ENCODE measurements around the gene ZDHHC21.
"Not testable (repeated sequence)": the region's sequence is repeated elsewhere in the genome, so short reads cannot be mapped to it uniquely, and the experiment has no call there.

The ZDHHC21 gene

GRCh38 chr9:14677396-14677795 lies 15.8 kb downstream of the ZDHHC21 start:
- TF ChIP-seq CTCF (IDR thresholded peaks at IDR 0.05; ENCODE audit: poor library complexity, severe bottlenecking) = no peak
- H3K36me3 ChIP-seq (ENCODE audit: low read depth) = 0 out of 2 replicates have a peak, but pooled peaks cover 3% of the 10 kb centered on the region
- DNase-seq (ENCODE audit: low spot score) (no peak), ATAC-seq (ENCODE audit: low read depth) (no peak)
- H3K27me3 ChIP-seq (ENCODE audit: insufficient read depth, poor library complexity, severe bottlenecking) = no peaks in the 10 kb centered on the region
- H3K9me3 ChIP-seq (ENCODE audit: severe bottlenecking) = no peaks in the 10 kb centered on the region
- H3K27ac ChIP-seq (ENCODE audit: poor library complexity, severe bottlenecking) = no peak overlapping the region
- no peaks in the 10 kb centered on the region for H3K4me1 ChIP-seq (ENCODE audit: insufficient read depth, poor library complexity, severe bottlenecking)
- H3K4me3 ChIP-seq (ENCODE audit: severe bottlenecking) = no peak overlapping the region

- Histone ChIP-seq H3K4me1 (ENCODE audit: insufficient read depth, poor library complexity, severe bottlenecking) (no peaks in the 10 kb centered on the region), H3K27me3 (ENCODE audit: insufficient read depth, poor library complexity, severe bottlenecking) (no peaks in the 10 kb centered on the region), H3K36me3 (ENCODE audit: low read depth) (no peaks in the 10 kb centered on the region), H3K9me3 (ENCODE audit: severe bottlenecking) (no peaks in the 10 kb centered on the region), H3K4me3 (ENCODE audit: severe bottlenecking) (no peak overlapping the region), H3K27ac (ENCODE audit: poor library complexity, severe bottlenecking) (no peak overlapping the region)
- no peak for TF ChIP-seq CTCF (IDR thresholded peaks at IDR 0.05; ENCODE audit: poor library complexity, severe bottlenecking)
- DNase-seq (ENCODE audit: low spot score) (no peak), ATAC-seq (ENCODE audit: low read depth) (no peak)
Observed at GRCh38 chr9:14674630-14675029, 18.6 kb downstream of the ZDHHC21 start.

- DNase-seq (ENCODE audit: low spot score) (no peak), ATAC-seq (ENCODE audit: low read depth) (no peak)
- Histone ChIP-seq H3K27ac (ENCODE audit: poor library complexity, severe bottlenecking) (no peak overlapping the region), H3K36me3 (ENCODE audit: low read depth) (no peaks in the 10 kb centered on the region), H3K27me3 (ENCODE audit: insufficient read depth, poor library complexity, severe bottlenecking) (no peaks in the 10 kb centered on the region), H3K4me3 (ENCODE audit: severe bottlenecking) (no peak overlapping the region), H3K9me3 (ENCODE audit: severe bottlenecking) (no peaks in the 10 kb centered on the region), H3K4me1 (ENCODE audit: insufficient read depth, poor library complexity, severe bottlenecking) (no peaks in the 10 kb centered on the region)
- TF ChIP-seq CTCF (IDR thresholded peaks at IDR 0.05; ENCODE audit: poor library complexity, severe bottlenecking) = no peak
Observed at GRCh38 chr9:14671377-14671776, 21.9 kb downstream of the ZDHHC21 start.

GRCh38 chr9:14670718-14671117 lies 22.5 kb downstream of the ZDHHC21 start:
- Histone ChIP-seq H3K27ac (ENCODE audit: poor library complexity, severe bottlenecking) (no peak overlapping the region), H3K27me3 (ENCODE audit: insufficient read depth, poor library complexity, severe bottlenecking) (no peaks in the 10 kb centered on the region), H3K9me3 (ENCODE audit: severe bottlenecking) (no peaks in the 10 kb centered on the region), H3K36me3 (ENCODE audit: low read depth) (no peaks in the 10 kb centered on the region), H3K4me1 (ENCODE audit: insufficient read depth, poor library complexity, severe bottlenecking) (no peaks in the 10 kb centered on the region), H3K4me3 (ENCODE audit: severe bottlenecking) (no peak overlapping the region)
- no peak for TF ChIP-seq CTCF (IDR thresholded peaks at IDR 0.05; ENCODE audit: poor library complexity, severe bottlenecking)
- DNase-seq (ENCODE audit: low spot score) (no peak), ATAC-seq (ENCODE audit: low read depth) (peak; percentile 67; the same call in 1 of the 3 replicates)

- H3K4me3 ChIP-seq (ENCODE audit: severe bottlenecking); H3K27ac ChIP-seq (ENCODE audit: poor library complexity, severe bottlenecking); DNase-seq (ENCODE audit: low spot score); H3K9me3 ChIP-seq (ENCODE audit: severe bottlenecking); H3K36me3 ChIP-seq (ENCODE audit: low read depth); H3K4me1 ChIP-seq (ENCODE audit: insufficient read depth, poor library complexity, severe bottlenecking); H3K27me3 ChIP-seq (ENCODE audit: insufficient read depth, poor library complexity, severe bottlenecking); ATAC-seq (ENCODE audit: low read depth): not testable (repeated sequence)
Observed at GRCh38 chr9:14664022-14664421, 29.2 kb downstream of the ZDHHC21 start.
